Gastrocnemius medialis (tissue), 4 donors: Measurements from ENCODE around the gene MAPK1. TPM values are rescaled to one million over a fixed set of nuclear protein-coding genes. Genes with fewer than 3 reads are reported as not detected.
"Not testable (repeated sequence)": the region's sequence is repeated elsewhere in the genome, so short reads cannot be mapped to it uniquely, and the experiment has no call there.

Source experiments
- ATAC-seq, 2 donors: fragments of 150-250 bp; one replicate each; pipeline ENCODE4 v1.9.1; 2016
- DNase-seq, 2 donors: peaks; one replicate each; pipeline ENCODE4 v3.0.0-alpha.2; 2019
- H3K27ac ChIP-seq, 4 donors: fragments of 200-600 bp; sonication (generic); 1 replicate in 1 of 4; 2 replicates in 3 of 4; pipeline ENCODE4 v1.5.1; 2016 to 2018; ENCODE audit warnings: mild to moderate bottlenecking in 2 of 4, moderate library complexity in 1 of 4
- H3K27me3 ChIP-seq, 3 donors: fragments of 200-600 bp; sonication (generic) in 2 of 3; 1 replicate in 1 of 3; 2 replicates in 2 of 3; pipeline versions ENCODE4 v1.5.1 to v1.6.0; 2016 to 2019; ENCODE audit warnings: mild to moderate bottlenecking in 1 of 3, moderate library complexity in 1 of 3
- H3K36me3 ChIP-seq, 2 donors: fragments of 200-600 bp; sonication (generic) in 1 of 2; one replicate each; pipeline ENCODE4 v1.5.1; 2017 to 2018
- H3K4me1 ChIP-seq, 2 donors: fragments of 200-600 bp; sonication (generic) in 1 of 2; one replicate each; pipeline ENCODE4 v1.5.1; 2016 to 2017; ENCODE audit warnings: mild to moderate bottlenecking in 2 of 2
- H3K4me3 ChIP-seq, 4 donors: fragments of 200-600 bp; sonication (generic) in 3 of 4; 1 replicate in 1 of 4; 2 replicates in 3 of 4; pipeline ENCODE4 v1.5.1; 2016 to 2019; ENCODE audit warnings: mild to moderate bottlenecking in 2 of 4
- H3K9me3 ChIP-seq, 3 donors: fragments of 200-600 bp; sonication (generic) in 2 of 3; 1 replicate in 1 of 3; 2 replicates in 2 of 3; pipeline ENCODE4 v1.5.1; 2016 to 2019
- POLR2A ChIP-seq, 2 donors: fragments of 450-650 bp; IDR thresholded peaks; one replicate each; pipeline ENCODE4 v1.6.1; 2017; ENCODE audit warnings: antibody characterized with exemption in 2 of 2, mild to moderate bottlenecking in 2 of 2, moderate library complexity in 2 of 2
- in situ Hi-C, 4 donors: fragments of 200-750 bp; cut with MboI; loops; one replicate each; pipeline versions ENCODE4 v1.15.0 to v1.8.0; 2017; ENCODE audit warnings: low sequenced_read_pairs in 4 of 4
- intact Hi-C: fragments of 100-400 bp; cut with DNase I; formaldehyde crosslinking; loops from one replicate; pipeline ENCODE4 v1.15.1; 2023; ENCODE audit warnings: low total_unique reads
- total RNA-seq, 4 donors: library from RNA; depleted of rRNA; stranded (reverse); fragments of >200 nt; gene quantifications; one replicate each; pipeline versions ENCODE4 v1.1.0 to v1.2.3, GENCODE V29; 2016
- TF ChIP-seq, protein P1 (sequence below), 5 experiments: fragments of 450-650 bp in 3 of 5; fragments of 200-600 bp in 2 of 5; sonication (generic) in 2 of 5; IDR thresholded peaks in 4 of 5; conservative IDR thresholded peaks in 1 of 5; 1 replicate in 4 of 5; 2 replicates in 1 of 5; pipeline ENCODE4 v1.5.1; 2016 to 2019; ENCODE audit warnings: antibody characterized with exemption in 5 of 5, mild to moderate bottlenecking in 3 of 5, moderate library complexity in 3 of 5

Gene MAPK1
- total RNA-seq, 4 donors from 2014 or later: 39.8 to 79.5 (median 57.2) TPM

GRCh38 chr22:21727159-21727558 is 140.3 kb downstream of the MAPK1 start:
- in situ Hi-C loops (loop anchor here in 1 of 4 donors (25.0 kb wide), 1 partner anchor 110 kb away; no protein-coding TSS in a partner anchor), intact Hi-C loops (no loop called here)
- H3K27me3 ChIP-seq: no peaks in the 10 kb centered on the region
- DNase-seq: no peak
- peaks cover 0 to 3% of the 10 kb centered on the region in 2 donors for H3K4me1 ChIP-seq
- no peak overlapping the region for H3K27ac ChIP-seq
- no peak overlapping the region for H3K4me3 ChIP-seq
- no peaks in the 10 kb centered on the region for H3K9me3 ChIP-seq
- no peak for ATAC-seq
- no peaks in the 10 kb centered on the region for H3K36me3 ChIP-seq
- TF ChIP-seq POLR2A (IDR thresholded peaks at IDR 0.05): no peak
- TF ChIP-seq, protein P1, sequence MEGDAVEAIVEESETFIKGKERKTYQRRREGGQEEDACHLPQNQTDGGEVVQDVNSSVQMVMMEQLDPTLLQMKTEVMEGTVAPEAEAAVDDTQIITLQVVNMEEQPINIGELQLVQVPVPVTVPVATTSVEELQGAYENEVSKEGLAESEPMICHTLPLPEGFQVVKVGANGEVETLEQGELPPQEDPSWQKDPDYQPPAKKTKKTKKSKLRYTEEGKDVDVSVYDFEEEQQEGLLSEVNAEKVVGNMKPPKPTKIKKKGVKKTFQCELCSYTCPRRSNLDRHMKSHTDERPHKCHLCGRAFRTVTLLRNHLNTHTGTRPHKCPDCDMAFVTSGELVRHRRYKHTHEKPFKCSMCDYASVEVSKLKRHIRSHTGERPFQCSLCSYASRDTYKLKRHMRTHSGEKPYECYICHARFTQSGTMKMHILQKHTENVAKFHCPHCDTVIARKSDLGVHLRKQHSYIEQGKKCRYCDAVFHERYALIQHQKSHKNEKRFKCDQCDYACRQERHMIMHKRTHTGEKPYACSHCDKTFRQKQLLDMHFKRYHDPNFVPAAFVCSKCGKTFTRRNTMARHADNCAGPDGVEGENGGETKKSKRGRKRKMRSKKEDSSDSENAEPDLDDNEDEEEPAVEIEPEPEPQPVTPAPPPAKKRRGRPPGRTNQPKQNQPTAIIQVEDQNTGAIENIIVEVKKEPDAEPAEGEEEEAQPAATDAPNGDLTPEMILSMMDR (IDR thresholded peaks at IDR 0.05 in 4 of 5, conservative IDR thresholded peaks at IDR 0.05 in 1 of 5): no peak

- no peaks in the 10 kb centered on the region for H3K9me3 ChIP-seq
- intact Hi-C loops (no loop called here), in situ Hi-C loops (loop anchor here in 1 of 4 donors (25.0 kb wide), 1 partner anchor 111 kb away; no protein-coding TSS in a partner anchor)
- no peak for TF ChIP-seq POLR2A (IDR thresholded peaks at IDR 0.05)
- TF ChIP-seq, protein P1 (IDR thresholded peaks at IDR 0.05 in 4 of 5, conservative IDR thresholded peaks at IDR 0.05 in 1 of 5): no peak
- no peaks in the 10 kb centered on the region for H3K27me3 ChIP-seq
- no peak overlapping the region for H3K4me3 ChIP-seq
- H3K27ac ChIP-seq: no peak overlapping the region
- ATAC-seq: no peak
- peaks cover 0 to 8% of the 10 kb centered on the region in 2 donors for H3K4me1 ChIP-seq
- H3K36me3 ChIP-seq: no peaks in the 10 kb centered on the region
- DNase-seq: no peak
Measured at GRCh38 chr22:21726650-21727049, 140.8 kb downstream of the MAPK1 start.

- H3K9me3 ChIP-seq: no peaks in the 10 kb centered on the region
- DNase-seq: no peak
- H3K27me3 ChIP-seq: no peaks in the 10 kb centered on the region
- in situ Hi-C loops (loop anchor here in 1 of 4 donors (25.0 kb wide), 1 partner anchor 111 kb away; no protein-coding TSS in a partner anchor), intact Hi-C loops (no loop called here)
- no peak for TF ChIP-seq POLR2A (IDR thresholded peaks at IDR 0.05)
- TF ChIP-seq, protein P1 (IDR thresholded peaks at IDR 0.05 in 4 of 5, conservative IDR thresholded peaks at IDR 0.05 in 1 of 5): no peak
- ATAC-seq: no peak
- H3K4me1 ChIP-seq: peaks cover 0 to 10% of the 10 kb centered on the region in 2 donors
- no peak overlapping the region for H3K4me3 ChIP-seq
- H3K27ac ChIP-seq: no peak overlapping the region
- no peaks in the 10 kb centered on the region for H3K36me3 ChIP-seq
Measured at GRCh38 chr22:21725956-21726649, 141.3 kb downstream of the MAPK1 start.

- intact Hi-C loops, H3K4me1 ChIP-seq, in situ Hi-C loops, H3K27me3 ChIP-seq, H3K27ac ChIP-seq, ATAC-seq, H3K9me3 ChIP-seq, H3K36me3 ChIP-seq, DNase-seq, H3K4me3 ChIP-seq: not testable (repeated sequence)
Measured at GRCh38 chr22:21724496-21724895, 142.9 kb downstream of the MAPK1 start.

- intact Hi-C loops, H3K4me1 ChIP-seq, H3K27me3 ChIP-seq, H3K9me3 ChIP-seq, H3K4me3 ChIP-seq, H3K36me3 ChIP-seq, in situ Hi-C loops: not testable (repeated sequence)
- peak; percentile 31 to 72 for DNase-seq
- peak overlapping the region; percentile 35 to 82 (median 72) for H3K27ac ChIP-seq
- ATAC-seq: peak; percentile 65 to 68
Measured at GRCh38 chr22:21721195-21721852, 146.1 kb downstream of the MAPK1 start.

DNA sequence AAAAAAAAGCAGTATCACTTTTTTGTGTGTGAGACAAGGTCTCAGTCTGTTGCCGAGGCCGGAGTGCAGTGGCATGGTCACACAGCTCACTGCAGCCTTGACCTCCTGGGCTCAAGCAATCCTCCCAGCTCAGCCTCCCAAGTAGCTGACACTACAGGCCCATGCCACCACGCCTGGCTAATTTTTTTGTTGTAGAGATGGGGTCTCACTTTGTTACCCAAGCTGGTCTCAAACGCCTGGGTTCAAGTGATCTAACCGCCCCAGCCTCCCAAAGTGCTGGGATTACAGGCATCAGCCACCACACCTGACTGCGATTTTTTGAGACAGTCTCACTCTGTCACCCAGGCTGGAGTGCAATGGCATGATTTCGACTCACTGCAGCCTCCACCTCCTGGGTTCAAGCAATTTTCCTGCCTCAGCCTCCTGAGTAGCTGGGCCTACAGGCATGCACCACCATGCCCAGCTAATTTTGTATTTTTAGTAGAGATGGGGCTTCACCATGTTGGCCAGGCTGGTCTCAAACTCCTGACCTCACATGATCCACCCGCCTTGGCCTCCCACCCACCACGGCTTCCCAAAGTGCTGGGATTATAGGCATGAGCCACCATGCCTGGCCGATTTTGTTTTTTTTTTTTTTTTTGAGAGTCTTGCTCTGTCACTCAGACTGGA is 147.1 kb downstream of the MAPK1 start:
- H3K27me3 ChIP-seq, ATAC-seq, H3K9me3 ChIP-seq, H3K4me3 ChIP-seq, intact Hi-C loops, in situ Hi-C loops, H3K36me3 ChIP-seq, DNase-seq: not testable (repeated sequence)
- H3K27ac ChIP-seq: peak overlapping the region; percentile 53 to 82 (median 72)
- H3K4me1 ChIP-seq: peaks cover 12% of the 10 kb centered on the region in 2 donors
